Panc1 (cell line): ENCODE measurements around the gene TK2. TPM values are rescaled to one million over a fixed set of nuclear protein-coding genes. Genes with fewer than 3 reads are reported as not detected.

Experiments
- ATAC-seq: fragments of 200-7000 bp; cut with Tn5 transposase; 2 replicates; pipeline ENCODE4 v1.9.1; 2020; ENCODE audit warnings: mild to moderate bottlenecking, moderate library complexity
- BruUV-seq: library from RNA; stranded (reverse); fragments of 400-500 nt; replicated peaks from 2 replicates; lab custom pipeline; 2021; lab: Mats Ljungman, UMichigan
- CTCF ChIA-PET: fragments of 300-600 bp; sonication (Branson Sonifier 250); formaldehyde crosslinking; loops from one replicate; lab custom pipeline; 2022; ENCODE audit warnings: antibody characterized with exemption; lab: Charles Lee
- POLR2A ChIA-PET: fragments of 300-600 bp; sonication (Branson Sonifier 250); formaldehyde crosslinking; loops from one replicate; lab custom pipeline; 2022; ENCODE audit warnings: antibody characterized with exemption; lab: Charles Lee
- DNase-seq: peaks from one replicate; pipeline ENCODE4 v3.0.0-alpha.2; 2010; ENCODE audit warnings: low read depth, low spot score
- H3K27ac ChIP-seq: 2 replicates; pipeline ENCODE4 v1.5.1; 2011; ENCODE audit warnings: mild to moderate bottlenecking, low read length, inconsistent platforms
- H3K27me3 ChIP-seq: fragments of 200-500 bp; sonication (Bioruptor generic); 2 replicates; pipeline ENCODE4 v1.6.0; 2014; ENCODE audit warnings: low read length, inconsistent platforms; ENCODE audit not compliant: control insufficient read depth, insufficient read depth
- H3K36me3 ChIP-seq: fragments of 200-500 bp; sonication (Bioruptor generic); 2 replicates; pipeline ENCODE4 v1.5.1; 2014; ENCODE audit warnings: inconsistent platforms, mild to moderate bottlenecking, low read length, moderate library complexity; ENCODE audit not compliant: control insufficient read depth, insufficient read depth
- H3K4me1 ChIP-seq: 2 replicates; pipeline ENCODE4 v1.5.1; 2011; ENCODE audit warnings: inconsistent platforms, mild to moderate bottlenecking, low read length, moderate library complexity; ENCODE audit not compliant: control insufficient read depth, insufficient read depth
- H3K4me3 ChIP-seq, 2 experiments: 2 replicates each; pipeline ENCODE4 v1.5.1; 2011 to 2012; ENCODE audit warnings: low read depth in 2 of 2, low read length in 2 of 2, mild to moderate bottlenecking in 2 of 2, inconsistent platforms in 1 of 2, moderate library complexity in 1 of 2
- H3K9me3 ChIP-seq: fragments of 200-500 bp; sonication (Bioruptor generic); 2 replicates; pipeline ENCODE4 v1.5.1; 2014; ENCODE audit warnings: low read depth, mild to moderate bottlenecking, inconsistent platforms, low read length, moderate library complexity; ENCODE audit not compliant: control insufficient read depth, insufficient read depth
- POLR2AphosphoS5 ChIP-seq: IDR thresholded peaks from 2 replicates; pipeline ENCODE4 v1.6.1; 2012; ENCODE audit warnings: mild to moderate bottlenecking, low read depth, low read length, moderate library complexity
- SIN3A ChIP-seq: IDR thresholded peaks from 2 replicates; pipeline ENCODE4 v1.6.1; 2012; ENCODE audit warnings: low read depth, mild to moderate bottlenecking, low read length, moderate library complexity, borderline replicate concordance; ENCODE audit not compliant: insufficient read depth
- TCF7L2 ChIP-seq: IDR thresholded peaks from 2 replicates; pipeline ENCODE4 v1.6.1; 2011; ENCODE audit warnings: mild to moderate bottlenecking, low read depth, low read length, inconsistent platforms
- in situ Hi-C: cut with HindIII; loops from 2 replicates; pipeline ENCODE4 v1.10.0; 2016; ENCODE audit warnings: low sequenced_read_pairs, low pct_unique_long_range_greater_than_20kb
- intact Hi-C: fragments of 100-400 bp; cut with micrococcal nuclease; formaldehyde crosslinking; loops from one replicate; pipeline ENCODE4 v1.10.0; 2022; ENCODE audit not compliant: unreplicated experiment
- total RNA-seq: library from RNA; stranded (reverse); gene quantifications from one replicate; pipeline ENCODE4 v1.2.1, GENCODE V29; 2021; ENCODE audit not compliant: unreplicated experiment
- TF ChIP-seq, protein P1 (sequence below), 2 experiments: IDR thresholded peaks; 2 replicates each; pipeline ENCODE4 v1.6.1; 2011 to 2012; ENCODE audit warnings: low read depth in 2 of 2, control low read depth in 1 of 2, low read length in 1 of 2, mild to moderate bottlenecking in 1 of 2, moderate library complexity in 1 of 2; ENCODE audit not compliant: insufficient read depth in 1 of 2
- TF ChIP-seq, protein P2 (sequence below): fragments of 450-650 bp; IDR thresholded peaks from 2 replicates; pipeline ENCODE4 v1.5.1; 2017; ENCODE audit warnings: mild to moderate bottlenecking

TK2 gene
- total RNA-seq, 1 experiment from 2014 or later = 17.1 TPM

- H3K9me3 ChIP-seq = no peaks in the 10 kb centered on the region
- ATAC-seq = no peak
- in situ Hi-C loops (no loop called here), intact Hi-C loops (no loop called here)
- H3K27ac ChIP-seq = no peak overlapping the region
- BruUV-seq = no TSS peak
- no peak overlapping the region for H3K4me3 ChIP-seq
- H3K36me3 ChIP-seq = no peaks in the 10 kb centered on the region
- no peaks in the 10 kb centered on the region for H3K4me1 ChIP-seq
- no peaks in the 10 kb centered on the region for H3K27me3 ChIP-seq
- ChIA-PET CTCF (interaction anchor here (0.7 kb wide), 1 partner anchor 169 kb away, joined by 8 read pairs; no protein-coding TSS in a partner anchor), POLR2A (no interaction called here)
- no peak for DNase-seq
- TF ChIP-seq, protein P1, sequence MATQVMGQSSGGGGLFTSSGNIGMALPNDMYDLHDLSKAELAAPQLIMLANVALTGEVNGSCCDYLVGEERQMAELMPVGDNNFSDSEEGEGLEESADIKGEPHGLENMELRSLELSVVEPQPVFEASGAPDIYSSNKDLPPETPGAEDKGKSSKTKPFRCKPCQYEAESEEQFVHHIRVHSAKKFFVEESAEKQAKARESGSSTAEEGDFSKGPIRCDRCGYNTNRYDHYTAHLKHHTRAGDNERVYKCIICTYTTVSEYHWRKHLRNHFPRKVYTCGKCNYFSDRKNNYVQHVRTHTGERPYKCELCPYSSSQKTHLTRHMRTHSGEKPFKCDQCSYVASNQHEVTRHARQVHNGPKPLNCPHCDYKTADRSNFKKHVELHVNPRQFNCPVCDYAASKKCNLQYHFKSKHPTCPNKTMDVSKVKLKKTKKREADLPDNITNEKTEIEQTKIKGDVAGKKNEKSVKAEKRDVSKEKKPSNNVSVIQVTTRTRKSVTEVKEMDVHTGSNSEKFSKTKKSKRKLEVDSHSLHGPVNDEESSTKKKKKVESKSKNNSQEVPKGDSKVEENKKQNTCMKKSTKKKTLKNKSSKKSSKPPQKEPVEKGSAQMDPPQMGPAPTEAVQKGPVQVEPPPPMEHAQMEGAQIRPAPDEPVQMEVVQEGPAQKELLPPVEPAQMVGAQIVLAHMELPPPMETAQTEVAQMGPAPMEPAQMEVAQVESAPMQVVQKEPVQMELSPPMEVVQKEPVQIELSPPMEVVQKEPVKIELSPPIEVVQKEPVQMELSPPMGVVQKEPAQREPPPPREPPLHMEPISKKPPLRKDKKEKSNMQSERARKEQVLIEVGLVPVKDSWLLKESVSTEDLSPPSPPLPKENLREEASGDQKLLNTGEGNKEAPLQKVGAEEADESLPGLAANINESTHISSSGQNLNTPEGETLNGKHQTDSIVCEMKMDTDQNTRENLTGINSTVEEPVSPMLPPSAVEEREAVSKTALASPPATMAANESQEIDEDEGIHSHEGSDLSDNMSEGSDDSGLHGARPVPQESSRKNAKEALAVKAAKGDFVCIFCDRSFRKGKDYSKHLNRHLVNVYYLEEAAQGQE (IDR thresholded peaks at IDR 0.05; ENCODE audit: insufficient read depth in 1 of 2, low read depth in 2 of 2, low read length in 1 of 2) = no peak
- TF ChIP-seq, protein P2, sequence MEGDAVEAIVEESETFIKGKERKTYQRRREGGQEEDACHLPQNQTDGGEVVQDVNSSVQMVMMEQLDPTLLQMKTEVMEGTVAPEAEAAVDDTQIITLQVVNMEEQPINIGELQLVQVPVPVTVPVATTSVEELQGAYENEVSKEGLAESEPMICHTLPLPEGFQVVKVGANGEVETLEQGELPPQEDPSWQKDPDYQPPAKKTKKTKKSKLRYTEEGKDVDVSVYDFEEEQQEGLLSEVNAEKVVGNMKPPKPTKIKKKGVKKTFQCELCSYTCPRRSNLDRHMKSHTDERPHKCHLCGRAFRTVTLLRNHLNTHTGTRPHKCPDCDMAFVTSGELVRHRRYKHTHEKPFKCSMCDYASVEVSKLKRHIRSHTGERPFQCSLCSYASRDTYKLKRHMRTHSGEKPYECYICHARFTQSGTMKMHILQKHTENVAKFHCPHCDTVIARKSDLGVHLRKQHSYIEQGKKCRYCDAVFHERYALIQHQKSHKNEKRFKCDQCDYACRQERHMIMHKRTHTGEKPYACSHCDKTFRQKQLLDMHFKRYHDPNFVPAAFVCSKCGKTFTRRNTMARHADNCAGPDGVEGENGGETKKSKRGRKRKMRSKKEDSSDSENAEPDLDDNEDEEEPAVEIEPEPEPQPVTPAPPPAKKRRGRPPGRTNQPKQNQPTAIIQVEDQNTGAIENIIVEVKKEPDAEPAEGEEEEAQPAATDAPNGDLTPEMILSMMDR = no peak
- TF ChIP-seq TCF7L2 (no peak), SIN3A (no peak), POLR2AphosphoS5 (no peak)
Observed at GRCh38 chr16:66539623-66540469, 10.1 kb downstream of the TK2 start.

DNA sequence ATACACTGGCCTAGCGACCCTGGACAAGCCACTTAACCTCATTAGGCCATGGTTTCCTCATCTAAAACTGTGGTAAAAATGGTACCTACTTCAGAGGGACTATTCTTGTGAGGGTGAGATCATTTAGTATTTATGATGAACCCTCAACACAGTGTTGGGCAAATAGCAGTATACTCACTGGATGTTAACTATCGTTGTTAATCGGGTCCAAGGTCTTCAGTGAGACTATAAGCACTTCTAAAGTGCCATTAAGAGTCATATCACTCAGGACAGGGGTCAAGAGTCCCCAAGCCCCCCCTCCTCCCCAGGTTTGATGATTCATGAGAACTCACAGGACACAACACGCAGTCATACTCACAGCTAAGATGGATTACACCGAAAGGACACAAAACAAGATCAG, 11.0 kb downstream of the TK2 start:
- ATAC-seq (no peak), DNase-seq (no peak)
- in situ Hi-C loops (no loop called here), intact Hi-C loops (no loop called here)
- no TSS peak for BruUV-seq
- ChIA-PET CTCF (no interaction called here), POLR2A (no interaction called here)
- Histone ChIP-seq H3K27me3 (no peaks in the 10 kb centered on the region), H3K4me1 (no peaks in the 10 kb centered on the region), H3K27ac (no peak overlapping the region), H3K36me3 (no peaks in the 10 kb centered on the region), H3K4me3 (no peak overlapping the region), H3K9me3 (no peaks in the 10 kb centered on the region)
- no peak for TF ChIP-seq POLR2AphosphoS5
- no peak for TF ChIP-seq TCF7L2
- TF ChIP-seq SIN3A = no peak
- TF ChIP-seq, protein P2 = no peak
- TF ChIP-seq, protein P1 (IDR thresholded peaks at IDR 0.05; ENCODE audit: insufficient read depth in 1 of 2, low read depth in 2 of 2, low read length in 1 of 2) = no peak
